ENCODE results near the gene PRKCE. TPM values are rescaled to one million over a fixed set of nuclear protein-coding genes. Genes with fewer than 3 reads are reported as not detected.

The PRKCE gene
- total RNA-seq, 2 donors from 2014 or later: 7.3 to 20.8 TPM

GRCh38 chr2:46003903-46004473 is 352.5 kb downstream of the PRKCE start:
- Histone ChIP-seq H3K4me3 (no peak overlapping the region), H3K27me3 (no peaks in the 10 kb centered on the region), H3K27ac (no peak overlapping the region), H3K9me3 (no peaks in the 10 kb centered on the region), H3K36me3 (replicated peaks in 1 of 2; ENCODE audit: insufficient read depth in 1 of 2, low read depth in 2 of 2) (peaks cover 0 to 3% of the 10 kb centered on the region in 2 donors), H3K4me1 (peaks cover 11% of the 10 kb centered on the region)
- WGBS, 2 donors: 69 to 79% methylated on average over 9 of the region's 9 CpGs
- DNase-seq (no peak), ATAC-seq (no peak)
- intact Hi-C loops (cut with DNase I): no loop called here
- no peak for TF ChIP-seq POLR2A (IDR thresholded peaks at IDR 0.05)
- TF ChIP-seq CTCF (IDR thresholded peaks at IDR 0.05): no peak

GRCh38 chr2:46006473-46007025 is 355.1 kb downstream of the PRKCE start:
- H3K27me3 ChIP-seq: no peaks in the 10 kb centered on the region
- no peaks in the 10 kb centered on the region for H3K9me3 ChIP-seq
- WGBS, 2 donors: 56 to 87% methylated on average over 6 to 7 of the region's 7 CpGs
- H3K27ac ChIP-seq: no peak overlapping the region
- no peak for DNase-seq
- H3K4me3 ChIP-seq: no peak overlapping the region
- peaks cover 8% of the 10 kb centered on the region for H3K4me1 ChIP-seq
- H3K36me3 ChIP-seq (replicated peaks in 1 of 2; ENCODE audit: insufficient read depth in 1 of 2, low read depth in 2 of 2): peaks cover 0 to 3% of the 10 kb centered on the region in 2 donors
- no peak for ATAC-seq
- no peak for TF ChIP-seq POLR2A (IDR thresholded peaks at IDR 0.05)
- no peak for TF ChIP-seq CTCF (IDR thresholded peaks at IDR 0.05)
- intact Hi-C loops (cut with DNase I): no loop called here

GRCh38 chr2:46007412-46007811 is 355.9 kb downstream of the PRKCE start:
- DNase-seq (no peak), ATAC-seq (no peak)
- Histone ChIP-seq H3K4me3 (no peak overlapping the region), H3K27me3 (no peaks in the 10 kb centered on the region), H3K4me1 (peaks cover 2% of the 10 kb centered on the region), H3K9me3 (no peaks in the 10 kb centered on the region), H3K36me3 (replicated peaks in 1 of 2; ENCODE audit: insufficient read depth in 1 of 2, low read depth in 2 of 2) (peaks cover 0 to 3% of the 10 kb centered on the region in 2 donors), H3K27ac (no peak overlapping the region)
- WGBS, 2 donors: 90 to 94% methylated on average over 11 of the region's 11 CpGs
- TF ChIP-seq POLR2A (IDR thresholded peaks at IDR 0.05) (no peak), CTCF (IDR thresholded peaks at IDR 0.05) (no peak)
- intact Hi-C loops (cut with DNase I): no loop called here

GRCh38 chr2:46008091-46008870 is 356.8 kb downstream of the PRKCE start:
- intact Hi-C loops (cut with DNase I): no loop called here
- DNase-seq (no peak), ATAC-seq (no peak)
- Histone ChIP-seq H3K27me3 (no peaks in the 10 kb centered on the region), H3K9me3 (no peaks in the 10 kb centered on the region), H3K4me1 (no peaks in the 10 kb centered on the region), H3K27ac (no peak overlapping the region), H3K4me3 (no peak overlapping the region), H3K36me3 (replicated peaks in 1 of 2; ENCODE audit: insufficient read depth in 1 of 2, low read depth in 2 of 2) (peaks cover 0 to 3% of the 10 kb centered on the region in 2 donors)
- WGBS, 2 donors: 57% methylated on average over 5 of the region's 5 CpGs
- TF ChIP-seq CTCF (IDR thresholded peaks at IDR 0.05) (no peak), POLR2A (IDR thresholded peaks at IDR 0.05) (no peak)

Measured in body of pancreas (tissue), 4 donors.